ENCODE measurements around the gene BCKDHB.

GRCh38 chr6:80328652-80329051, 222.2 kb downstream of the BCKDHB start:
- TF ChIP-seq POLR2A (IDR thresholded peaks at IDR 0.05; ENCODE audit: low read depth, low read length) (no peak), SPI1 (IDR thresholded peaks at IDR 0.05; ENCODE audit: low read depth, low read length) (no peak)
